HG03280 (cell line): ENCODE measurements around the gene DAZAP1.

Source experiments
- ATAC-seq: cut with Tn5 transposase; IDR thresholded peaks from one replicate; pipeline ENCODE4 v1.9.1; 2021; ENCODE audit warnings: mild to moderate bottlenecking, moderate library complexity; ENCODE audit not compliant: unreplicated experiment

The DAZAP1 gene

GRCh38 chr19:1393841-1394240 is 13.5 kb upstream of the DAZAP1 start:
- ATAC-seq: no peak

GRCh38 chr19:1394252-1395193 is 12.9 kb upstream of the DAZAP1 start:
- ATAC-seq: no peak

GRCh38 chr19:1395194-1396018 is 12.0 kb upstream of the DAZAP1 start:
- no peak for ATAC-seq

GRCh38 chr19:1396019-1396767 is 11.2 kb upstream of the DAZAP1 start:
- ATAC-seq: no peak

- ATAC-seq: no peak
Measured at GRCh38 chr19:1396768-1397679, 10.4 kb upstream of the DAZAP1 start.

GRCh38 chr19:1397838-1398237 is 9.5 kb upstream of the DAZAP1 start:
- no peak for ATAC-seq

- no peak for ATAC-seq
Measured at GRCh38 chr19:1399079-1399478, 8.3 kb upstream of the DAZAP1 start.

- ATAC-seq: no peak
Measured at GRCh38 chr19:1399745-1400144, 7.6 kb upstream of the DAZAP1 start.

GRCh38 chr19:1400281-1401137 is 6.9 kb upstream of the DAZAP1 start:
- no peak for ATAC-seq

- no peak for ATAC-seq
Measured at GRCh38 chr19:1401138-1401888, 6.1 kb upstream of the DAZAP1 start, which contains the start of gene GAMT. TSS of gene GAMT (minus strand) at chr19:1401542. CDS start at chr19:1401476, 66 bp downstream.

- no peak for ATAC-seq
Measured at GRCh38 chr19:1401889-1402217, 5.5 kb upstream of the DAZAP1 start.

- ATAC-seq: no peak
Measured at GRCh38 chr19:1402411-1403070, 4.8 kb upstream of the DAZAP1 start.

- ATAC-seq: peak; percentile 77
Measured at GRCh38 chr19:1406774-1407527, 435 bp upstream of the DAZAP1 start.

- ATAC-seq: no peak
Measured at GRCh38 chr19:1408300-1409203, 1.2 kb downstream of the DAZAP1 start.

GRCh38 chr19:1409204-1410005 is 2.0 kb downstream of the DAZAP1 start:
- ATAC-seq: no peak
